Measurements from ENCODE around the gene OLFML2B.
A peak's percentile ranks its signal among the peaks of the same experiment; 100 is the strongest.

The OLFML2B gene

GRCh38 chr1:161985301-161985822 lies 38.3 kb downstream of the OLFML2B start:
- Histone ChIP-seq H3K4me3 (no peak overlapping the region), H3K27ac (no peak overlapping the region)

DNA sequence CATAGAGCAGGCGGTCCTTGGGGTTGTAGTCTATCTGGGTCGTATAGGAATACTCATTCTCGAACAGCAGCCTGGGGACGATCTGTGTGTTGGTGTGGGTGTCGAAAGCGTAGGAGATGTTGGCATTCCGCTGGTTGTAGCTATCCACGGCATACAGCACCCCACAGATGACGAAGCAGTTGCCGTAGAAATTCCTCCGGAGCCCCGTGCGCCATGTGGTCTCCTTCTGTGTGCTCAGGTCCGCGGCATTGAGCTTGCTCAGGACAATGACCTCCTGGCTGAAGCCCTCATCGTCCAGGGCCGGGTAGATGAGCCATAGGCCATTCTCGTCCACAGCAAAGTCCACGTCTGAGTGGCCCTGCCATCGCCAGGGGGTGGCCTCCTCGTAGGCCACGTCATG lies 39.9 kb downstream of the OLFML2B start:
- Histone ChIP-seq H3K27ac (no peak overlapping the region), H3K4me3 (no peak overlapping the region)

- Histone ChIP-seq H3K4me3 (no peak overlapping the region), H3K27ac (no peak overlapping the region)
These were observed 40.8 kb downstream of the OLFML2B start for GRCh38 chr1:161982917-161983316.

GRCh38 chr1:161982507-161982895 lies 41.2 kb downstream of the OLFML2B start:
- H3K27ac ChIP-seq: no peak overlapping the region
- H3K4me3 ChIP-seq: no peak overlapping the region

- Histone ChIP-seq H3K4me3 (no peak overlapping the region), H3K27ac (peak overlapping the region in 1 of 21 experiments; percentile 51)
These were observed 41.7 kb downstream of the OLFML2B start for GRCh38 chr1:161981735-161982506.

- Histone ChIP-seq H3K27ac (peak overlapping the region in 4 of 21 experiments; percentile 3 to 51 (median 42)), H3K4me3 (no peak overlapping the region)
These were observed 42.5 kb downstream of the OLFML2B start for GRCh38 chr1:161981126-161981525.

DNA sequence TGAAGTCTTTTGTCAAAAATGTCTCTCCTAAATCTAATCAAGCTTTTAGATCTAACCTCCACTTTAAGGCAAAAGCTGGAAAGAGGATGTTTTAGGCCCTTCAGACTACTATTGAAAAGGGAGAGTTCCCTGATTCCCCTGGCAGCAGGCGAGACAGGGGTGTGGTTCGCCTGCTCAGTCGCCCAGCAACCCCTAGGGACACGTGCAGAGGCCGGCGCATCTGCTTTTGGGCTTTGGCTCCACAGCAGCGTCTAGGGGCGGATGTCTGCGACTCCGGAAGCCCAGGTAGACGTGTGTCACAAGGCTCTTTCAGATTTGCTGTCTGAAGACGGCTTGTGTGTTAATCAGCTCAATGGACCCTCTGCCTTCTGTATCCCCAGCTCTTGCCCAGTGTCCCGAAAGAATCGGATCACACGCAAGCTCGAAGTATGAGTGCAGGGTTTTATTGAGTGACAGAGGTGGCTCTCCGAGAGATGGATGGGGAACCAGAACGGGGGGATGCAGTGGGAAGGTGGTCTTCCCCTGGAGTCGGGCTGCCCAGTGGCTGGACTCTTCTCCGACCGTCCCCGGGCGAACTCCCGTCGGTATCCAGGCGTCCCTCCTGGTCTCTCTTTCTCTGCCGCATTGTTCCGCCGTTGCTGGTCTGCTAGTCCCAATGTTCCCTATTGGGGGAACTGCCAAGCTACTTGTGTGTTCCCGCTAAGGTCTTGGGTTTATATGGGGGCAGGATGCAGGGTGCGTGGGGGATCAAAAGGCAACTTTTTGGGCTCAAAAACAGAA lies 45.5 kb downstream of the OLFML2B start:
- peak overlapping the region in 2 of 21 experiments; percentile 22 to 32 for H3K27ac ChIP-seq
- H3K4me3 ChIP-seq: no peak overlapping the region

DNA sequence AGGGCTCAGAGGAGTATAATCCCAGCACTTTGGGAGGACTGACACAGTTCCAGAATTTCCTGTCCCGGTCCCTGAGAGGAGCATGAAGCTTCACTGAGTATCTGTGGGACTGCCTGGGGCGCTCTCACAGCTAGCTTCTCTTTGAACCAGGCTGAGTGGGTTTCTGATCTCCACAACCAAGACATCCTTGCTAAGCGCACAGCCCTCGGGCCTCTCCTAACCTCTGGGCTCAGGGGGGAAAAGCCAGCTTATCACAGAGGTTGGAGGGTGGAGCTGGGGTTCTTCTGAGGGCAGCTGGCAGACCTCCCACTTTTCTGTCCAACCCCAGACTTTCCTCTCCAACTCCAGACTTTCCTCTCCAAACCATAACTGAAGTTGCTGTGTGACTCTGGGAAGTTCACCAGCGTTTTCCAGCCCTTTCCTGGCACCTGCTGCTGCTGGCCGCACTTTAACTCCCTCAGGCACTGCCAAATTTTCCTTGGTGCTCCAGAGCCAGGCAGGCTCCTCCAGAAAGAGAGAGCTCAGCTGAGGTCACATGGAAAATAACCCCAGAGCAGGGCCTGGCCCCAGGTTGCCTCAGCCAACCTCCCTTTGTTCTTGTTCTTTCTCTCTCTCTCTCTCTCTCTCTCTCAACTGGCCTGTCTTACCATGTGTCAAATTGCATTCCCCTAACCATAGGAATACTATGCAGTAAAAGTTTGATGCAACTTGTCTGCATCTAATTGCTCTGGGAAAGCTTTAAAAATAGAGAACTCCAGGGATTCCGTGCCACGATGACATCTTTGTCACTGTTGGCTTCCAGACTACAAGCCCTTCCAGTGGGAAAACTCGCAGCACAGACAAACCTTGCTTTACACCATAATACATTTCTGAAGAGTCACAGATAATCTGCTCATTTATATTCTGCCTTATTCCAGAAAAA lies 49.5 kb downstream of the OLFML2B start:
- H3K27ac ChIP-seq: peak overlapping the region in 8 of 21 experiments; percentile 13 to 53 (median 30)

GRCh38 chr1:161972828-161973227 lies 50.8 kb downstream of the OLFML2B start:
- H3K27ac ChIP-seq: peak overlapping the region in 1 of 21 experiments; percentile 53
- no peak overlapping the region for H3K4me3 ChIP-seq

More for the DNA sequence above, 49.5 kb downstream of the OLFML2B start:
- no peak overlapping the region for H3K4me3 ChIP-seq

- Histone ChIP-seq H3K4me3 (no peak overlapping the region), H3K27ac (peak overlapping the region in 3 of 21 experiments; percentile 2 to 36 (median 3))
These were observed 53.0 kb downstream of the OLFML2B start for GRCh38 chr1:161970633-161971032.

- Histone ChIP-seq H3K27ac (peak overlapping the region in 2 of 21 experiments; percentile 2 to 36), H3K4me3 (no peak overlapping the region)
These were observed 53.6 kb downstream of the OLFML2B start for GRCh38 chr1:161970036-161970435.

DNA sequence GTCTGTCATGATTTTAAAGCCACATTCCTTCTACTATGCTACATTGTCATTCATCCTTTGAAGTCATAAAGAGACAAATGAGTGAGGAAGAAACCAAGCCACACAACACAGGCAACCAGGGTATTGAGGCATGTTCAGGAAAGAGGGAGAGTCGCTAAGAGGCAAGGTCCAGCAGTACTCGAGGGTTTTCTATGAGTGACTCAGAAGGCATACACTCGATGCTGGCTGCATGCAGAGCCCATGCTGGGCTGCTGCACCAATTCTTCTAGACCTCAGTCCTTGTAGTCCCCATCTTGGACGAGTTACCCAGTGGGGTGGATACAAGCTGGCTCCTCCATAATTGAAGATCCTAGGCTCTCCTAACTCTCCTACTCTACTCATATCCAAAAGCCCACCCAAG lies 57.6 kb downstream of the OLFML2B start:
- no peak overlapping the region for H3K4me3 ChIP-seq
- no peak overlapping the region for H3K27ac ChIP-seq

GRCh38 chr1:161962091-161962887 lies 61.4 kb downstream of the OLFML2B start:
- peak overlapping the region in 1 of 7 experiments; percentile 2 for H3K4me3 ChIP-seq
- peak overlapping the region in 17 of 21 experiments; percentile 14 to 85 (median 51) for H3K27ac ChIP-seq

- no peak overlapping the region for H3K27ac ChIP-seq
- no peak overlapping the region for H3K4me3 ChIP-seq
These were observed 65.2 kb downstream of the OLFML2B start for GRCh38 chr1:161958425-161958824.

GRCh38 chr1:161956930-161957329 lies 66.7 kb downstream of the OLFML2B start:
- no peak overlapping the region for H3K4me3 ChIP-seq
- H3K27ac ChIP-seq: peak overlapping the region in 3 of 21 experiments; percentile 2 to 51 (median 19)

DNA sequence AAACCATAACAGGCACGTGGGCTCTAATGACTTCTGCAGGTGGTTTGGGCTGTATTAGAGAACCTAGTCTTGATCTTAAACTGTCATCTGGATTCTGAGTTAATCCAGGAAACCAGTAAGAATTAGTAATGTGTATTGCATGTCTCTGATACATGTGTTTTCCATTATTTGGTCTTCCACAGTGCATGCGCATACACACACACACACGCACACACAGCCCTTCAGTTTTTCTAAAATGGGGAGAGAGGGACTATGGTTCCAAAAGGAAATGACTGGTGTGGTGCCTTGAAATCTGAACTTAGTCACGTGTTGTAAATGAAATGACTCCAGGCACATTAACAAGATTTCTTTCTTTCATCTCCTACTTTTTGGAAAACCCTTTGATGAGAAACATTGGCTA lies 67.6 kb downstream of the OLFML2B start:
- Histone ChIP-seq H3K27ac (peak overlapping the region in 5 of 21 experiments; percentile 19 to 70 (median 49)), H3K4me3 (no peak overlapping the region)

DNA sequence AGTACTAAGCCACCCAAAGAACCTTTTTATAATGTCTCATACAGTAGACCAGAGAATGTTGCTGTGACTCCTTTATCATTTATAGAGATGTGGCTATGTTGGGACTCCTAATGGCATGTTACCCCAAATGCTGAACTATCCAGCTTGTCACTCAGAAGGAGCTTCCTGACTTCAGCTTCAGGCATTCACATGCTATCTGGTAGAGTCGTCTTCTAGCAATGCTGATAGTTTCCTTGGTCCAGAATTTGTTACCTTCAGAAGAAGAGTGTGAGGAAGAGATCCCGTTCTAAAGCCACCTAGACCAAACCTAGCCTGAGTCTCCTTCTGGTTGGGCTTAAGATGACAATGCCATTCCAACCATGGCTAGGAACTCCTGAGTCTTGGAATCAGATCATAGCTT lies 68.1 kb downstream of the OLFML2B start:
- H3K27ac ChIP-seq: peak overlapping the region in 8 of 21 experiments; percentile 12 to 82 (median 64)
- no peak overlapping the region for H3K4me3 ChIP-seq

- Histone ChIP-seq H3K4me3 (no peak overlapping the region), H3K27ac (peak overlapping the region in 13 of 21 experiments; percentile 6 to 82 (median 49))
These were observed 69.2 kb downstream of the OLFML2B start for GRCh38 chr1:161954466-161954865.

DNA sequence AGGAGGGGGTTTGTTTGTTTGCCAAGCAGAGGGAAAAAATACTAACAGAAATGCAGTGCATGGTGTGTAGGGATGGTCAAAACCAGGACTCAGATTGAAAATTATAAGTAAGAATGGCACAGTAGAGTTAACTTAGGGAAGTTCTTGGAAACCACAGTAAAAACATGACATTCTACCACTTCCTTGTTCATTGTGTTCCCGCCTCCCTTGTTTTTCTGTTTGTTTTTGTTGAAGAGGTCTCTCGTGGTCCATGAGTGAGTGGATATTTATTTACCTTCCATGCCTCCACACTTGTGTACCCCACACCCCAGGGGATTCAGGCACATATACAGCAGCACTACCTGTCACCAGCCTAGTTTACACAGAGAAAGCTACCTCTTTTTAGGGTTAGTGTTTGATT lies 69.6 kb downstream of the OLFML2B start:
- Histone ChIP-seq H3K4me3 (no peak overlapping the region), H3K27ac (peak overlapping the region in 16 of 21 experiments; percentile 6 to 82 (median 49))

All from skin epidermis (tissue), 12 donors.